HCT116 (cell line): Measurements from ENCODE around the gene TMEM63B.

ENCODE experiments used
- CTCF ChIP-seq, 3 experiments: fragments of 200-600 bp in 1 of 3; sonication (generic) in 1 of 3; IDR thresholded peaks in 2 of 3; conservative IDR thresholded peaks in 1 of 3; 2 replicates each; pipeline ENCODE4 v1.5.1; 2012 to 2017; ENCODE audit warnings: low read depth in 2 of 3, low read length in 2 of 3, antibody characterized with exemption in 1 of 3, borderline replicate concordance in 1 of 3, control low read depth in 1 of 3, mild to moderate bottlenecking in 1 of 3, mixed read lengths in 1 of 3, mixed run types in 1 of 3, moderate library complexity in 1 of 3; ENCODE audit not compliant: insufficient read depth in 1 of 3
- EZH2phosphoT487 ChIP-seq: fragments of 200-600 bp; IDR thresholded peaks from 2 replicates; pipeline ENCODE4 v1.6.1; 2018; ENCODE audit warnings: antibody characterized with exemption, borderline replicate concordance
- JUND ChIP-seq: IDR thresholded peaks from 2 replicates; pipeline ENCODE4 v1.6.1; 2012
- POLR2A ChIP-seq: IDR thresholded peaks from 2 replicates; pipeline ENCODE4 v1.7.0; 2011; ENCODE audit warnings: borderline replicate concordance; ENCODE audit not compliant: insufficient read depth, insufficient read length; ENCODE audit errors: extremely low read depth
- RAD21 ChIP-seq: IDR thresholded peaks from 2 replicates; pipeline ENCODE4 v1.6.1; 2012; ENCODE audit warnings: low read depth, mild to moderate bottlenecking
- SIN3A ChIP-seq: IDR thresholded peaks from 2 replicates; pipeline ENCODE4 v1.6.1; 2012; ENCODE audit warnings: low read depth
- TCF7L2 ChIP-seq: IDR thresholded peaks from 2 replicates; pipeline ENCODE4 v1.7.0; 2011; ENCODE audit warnings: borderline replicate concordance, inconsistent platforms; ENCODE audit not compliant: insufficient read depth, insufficient read length; ENCODE audit errors: extremely low read depth
- YY1 ChIP-seq: IDR thresholded peaks from 2 replicates; pipeline ENCODE4 v1.6.1; 2011; ENCODE audit warnings: low read length, low read depth, moderate library complexity, mild to moderate bottlenecking; ENCODE audit not compliant: insufficient replicate concordance; ENCODE audit errors: extremely low read depth
- ZFX ChIP-seq: fragments of 450-650 bp; IDR thresholded peaks from 2 replicates; pipeline ENCODE4 v1.6.1; 2017
- ZNF274 ChIP-seq: fragments of 200-500 bp; sonication (Bioruptor generic); IDR thresholded peaks from 2 replicates; pipeline ENCODE4 v1.6.1; 2014; ENCODE audit warnings: mild to moderate bottlenecking, low read depth, low read length, inconsistent platforms

GRCh38 chr6:44138717-44139350, 11.5 kb downstream of the TMEM63B start:
- no peak for TF ChIP-seq ZFX
- no peak for TF ChIP-seq EZH2phosphoT487
- TF ChIP-seq RAD21, result no peak
- no peak for TF ChIP-seq CTCF (IDR thresholded peaks at IDR 0.05 in 2 of 3, conservative IDR thresholded peaks at IDR 0.05 in 1 of 3; ENCODE audit: borderline replicate concordance in 1 of 3, insufficient read depth in 1 of 3, low read depth in 2 of 3, low read length in 2 of 3)
- no peak for TF ChIP-seq POLR2A
- TF ChIP-seq TCF7L2, result no peak
- no peak for TF ChIP-seq SIN3A
- TF ChIP-seq ZNF274, result no peak
- TF ChIP-seq YY1, result no peak
- no peak for TF ChIP-seq JUND
